Choroid plexus epithelial cell (primary cell): ENCODE measurements around the gene ETV3L.
A peak's percentile ranks its signal among the peaks of the same experiment; 100 is the strongest.

Experiments
- DNase-seq: peaks from one replicate; pipeline ENCODE4 v3.0.0-alpha.2; 2010; ENCODE audit warnings: low read depth
- H3K4me3 ChIP-seq: 2 replicates; pipeline ENCODE4 v1.5.1; 2011; ENCODE audit warnings: low read depth, mild to moderate bottlenecking, control low read depth, low read length, moderate library complexity
- TF ChIP-seq, protein P1 (sequence below): conservative IDR thresholded peaks from 2 replicates; pipeline ENCODE4 v1.5.1; 2011; ENCODE audit warnings: low read depth, mild to moderate bottlenecking, control low read depth, inconsistent platforms, low read length, moderate library complexity

Gene ETV3L

DNA sequence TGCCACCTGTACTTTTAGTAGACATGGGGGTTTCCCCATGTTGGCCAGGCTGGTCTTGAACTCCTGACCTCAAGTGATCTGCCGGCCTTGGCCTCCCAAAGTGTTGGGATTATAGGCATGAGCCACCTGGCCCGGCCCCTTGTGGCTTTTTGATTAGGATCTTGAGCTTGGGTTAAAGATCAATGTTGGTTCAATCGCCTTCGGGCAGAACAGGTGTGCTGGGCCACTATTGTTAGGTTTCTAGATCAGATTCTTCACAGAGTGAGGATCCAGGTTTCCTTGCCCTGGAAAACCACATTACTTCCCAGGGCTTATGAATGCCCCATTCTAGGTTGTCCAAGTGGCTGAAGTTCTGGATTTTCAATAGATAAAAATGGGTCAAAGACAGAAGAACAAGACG, 32.5 kb upstream of the ETV3L start:
- TF ChIP-seq, protein P1, sequence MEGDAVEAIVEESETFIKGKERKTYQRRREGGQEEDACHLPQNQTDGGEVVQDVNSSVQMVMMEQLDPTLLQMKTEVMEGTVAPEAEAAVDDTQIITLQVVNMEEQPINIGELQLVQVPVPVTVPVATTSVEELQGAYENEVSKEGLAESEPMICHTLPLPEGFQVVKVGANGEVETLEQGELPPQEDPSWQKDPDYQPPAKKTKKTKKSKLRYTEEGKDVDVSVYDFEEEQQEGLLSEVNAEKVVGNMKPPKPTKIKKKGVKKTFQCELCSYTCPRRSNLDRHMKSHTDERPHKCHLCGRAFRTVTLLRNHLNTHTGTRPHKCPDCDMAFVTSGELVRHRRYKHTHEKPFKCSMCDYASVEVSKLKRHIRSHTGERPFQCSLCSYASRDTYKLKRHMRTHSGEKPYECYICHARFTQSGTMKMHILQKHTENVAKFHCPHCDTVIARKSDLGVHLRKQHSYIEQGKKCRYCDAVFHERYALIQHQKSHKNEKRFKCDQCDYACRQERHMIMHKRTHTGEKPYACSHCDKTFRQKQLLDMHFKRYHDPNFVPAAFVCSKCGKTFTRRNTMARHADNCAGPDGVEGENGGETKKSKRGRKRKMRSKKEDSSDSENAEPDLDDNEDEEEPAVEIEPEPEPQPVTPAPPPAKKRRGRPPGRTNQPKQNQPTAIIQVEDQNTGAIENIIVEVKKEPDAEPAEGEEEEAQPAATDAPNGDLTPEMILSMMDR, result no peak
- no peak for DNase-seq
- no peak overlapping the region for H3K4me3 ChIP-seq

DNA sequence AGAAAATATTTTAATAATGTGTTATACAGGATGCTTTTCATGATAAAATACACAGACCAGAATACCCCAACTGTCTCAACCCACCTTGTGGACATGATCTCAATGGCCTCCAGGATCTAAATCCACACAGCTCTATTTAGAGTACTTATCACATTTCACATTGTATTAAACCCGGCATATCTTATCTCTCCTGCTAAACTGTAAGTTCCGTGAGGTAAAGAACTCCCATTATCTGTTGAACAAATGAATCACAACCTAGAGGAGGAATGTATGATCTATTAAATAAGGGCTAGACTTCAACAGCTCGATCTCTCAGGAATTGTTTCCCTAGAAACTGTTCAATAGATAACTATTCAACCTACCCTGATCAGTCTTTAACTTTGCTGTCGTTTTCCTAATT, 31.7 kb upstream of the ETV3L start:
- no peak overlapping the region for H3K4me3 ChIP-seq
- no peak for DNase-seq
- TF ChIP-seq, protein P1, result no peak

DNA sequence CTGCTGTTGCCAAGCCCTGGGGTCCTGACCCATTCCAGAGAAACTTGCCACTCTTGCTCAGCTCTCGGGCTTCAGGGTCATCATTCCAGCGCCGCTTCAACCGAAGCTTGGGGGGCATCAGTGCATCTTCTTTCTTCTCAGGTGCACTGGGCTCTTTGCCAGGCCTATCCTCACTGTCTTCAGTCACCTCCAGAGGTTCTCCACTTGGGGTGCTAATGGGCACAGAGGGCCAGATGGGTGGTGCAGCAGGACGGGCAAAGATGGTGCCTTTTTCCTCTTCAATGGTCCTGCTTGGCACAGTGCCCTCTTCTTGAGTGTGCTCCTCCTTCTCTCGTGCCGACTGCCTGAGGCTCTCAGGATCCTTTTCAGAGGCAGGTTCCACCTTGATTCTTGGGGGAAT, 25.2 kb upstream of the ETV3L start:
- no peak for DNase-seq
- no peak overlapping the region for H3K4me3 ChIP-seq
- TF ChIP-seq, protein P1, result peak; percentile 25

DNA sequence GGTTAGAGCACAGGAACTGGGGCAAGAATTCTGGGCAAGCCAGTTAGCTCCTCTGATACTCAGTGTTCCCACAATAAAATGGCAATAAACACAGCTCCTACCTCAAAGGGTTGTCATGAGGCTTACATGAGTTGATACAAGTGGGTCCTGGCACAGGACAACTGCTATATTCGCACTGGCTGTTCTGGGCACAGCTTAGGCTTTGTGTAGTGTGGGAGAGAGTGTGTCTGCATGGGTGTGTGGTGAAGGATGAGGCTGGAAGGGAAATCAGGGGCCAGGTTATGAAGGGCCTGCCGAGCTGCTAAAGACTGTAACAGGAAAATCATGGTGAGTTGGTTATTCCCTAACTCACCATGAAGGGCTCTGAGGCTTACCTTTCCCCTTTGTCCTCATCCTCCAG, 19.8 kb upstream of the ETV3L start:
- H3K4me3 ChIP-seq, result no peak overlapping the region
- DNase-seq, result no peak
- TF ChIP-seq, protein P1, result no peak

DNA sequence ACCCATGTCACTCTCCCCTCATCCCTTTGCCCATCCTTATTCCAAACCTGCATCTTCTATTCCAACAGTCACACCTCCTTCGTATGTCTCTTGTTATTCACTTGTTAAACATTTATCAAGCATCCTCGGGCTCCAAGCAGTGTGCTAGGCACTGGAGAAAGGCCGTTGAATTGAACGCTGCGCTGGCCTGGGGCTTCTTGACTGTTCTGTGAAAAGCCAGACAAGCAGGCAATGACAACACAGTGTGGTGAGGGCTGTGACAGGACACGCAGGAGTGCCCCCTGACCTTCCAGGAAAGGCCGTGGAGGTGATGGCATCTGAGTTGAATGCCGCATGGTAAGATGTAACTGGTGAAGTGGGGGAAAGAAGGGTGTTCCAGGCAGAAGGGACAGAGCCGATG, 19.4 kb upstream of the ETV3L start:
- no peak for DNase-seq
- no peak overlapping the region for H3K4me3 ChIP-seq
- TF ChIP-seq, protein P1, result no peak

DNA sequence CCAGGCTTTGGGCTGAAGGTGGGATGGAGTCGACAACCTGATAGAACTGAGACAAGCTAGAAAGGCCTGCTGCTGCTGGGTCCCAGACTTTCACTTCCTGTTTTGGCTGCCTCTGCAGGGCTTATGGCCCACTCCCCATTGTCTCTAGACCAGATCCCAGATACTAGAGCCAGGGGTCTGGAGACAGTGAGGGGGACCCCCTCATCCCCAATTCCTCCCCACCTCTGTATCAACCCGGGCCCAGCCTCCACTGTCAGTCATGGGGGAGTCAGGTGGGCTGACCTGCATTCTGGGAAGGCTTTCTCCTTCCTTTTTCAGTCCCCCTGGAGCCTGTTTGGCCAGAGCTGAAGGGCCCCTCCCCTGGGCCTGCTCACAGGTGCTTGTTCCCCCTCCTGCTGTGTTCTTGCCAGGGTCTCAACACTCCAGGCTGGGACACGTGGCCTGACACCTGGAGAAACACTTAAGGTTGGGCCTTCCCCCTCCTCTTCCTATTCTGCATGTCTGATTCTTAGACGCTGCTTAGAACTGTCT, 18.0 kb upstream of the ETV3L start:
- TF ChIP-seq, protein P1, result no peak
- no peak for DNase-seq
- H3K4me3 ChIP-seq, result no peak overlapping the region

DNA sequence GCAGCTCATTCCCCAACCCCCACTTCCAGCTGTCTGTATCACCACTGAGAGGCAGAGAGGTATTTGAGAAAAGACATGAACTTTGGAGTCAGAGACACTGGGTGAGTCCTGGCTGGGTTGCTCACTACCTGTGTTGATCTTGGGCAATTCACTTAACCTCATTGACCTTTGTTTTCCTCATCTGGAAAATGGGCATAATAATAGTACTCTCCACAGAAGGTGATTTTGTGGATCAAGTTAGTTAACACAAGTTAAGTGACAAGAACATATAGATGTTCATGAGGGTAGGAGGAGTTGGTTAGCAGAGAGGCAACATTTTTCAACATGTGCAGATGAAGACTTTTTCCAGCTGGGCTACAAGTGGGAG, 17.1 kb upstream of the ETV3L start:
- no peak for DNase-seq
- TF ChIP-seq, protein P1, result no peak
- H3K4me3 ChIP-seq, result no peak overlapping the region
